GM10847 (cell line): ENCODE data around the gene SLC9A8.

ENCODE experiments used
- POLR2A ChIP-seq: IDR thresholded peaks from 2 replicates; pipeline ENCODE4 v1.6.1; 2011; ENCODE audit not compliant: insufficient read length; ENCODE audit errors: extremely low read depth

The SLC9A8 gene

GRCh38 chr20:49906615-49907154 lies 94.1 kb downstream of the SLC9A8 start:
- no peak for TF ChIP-seq POLR2A

DNA sequence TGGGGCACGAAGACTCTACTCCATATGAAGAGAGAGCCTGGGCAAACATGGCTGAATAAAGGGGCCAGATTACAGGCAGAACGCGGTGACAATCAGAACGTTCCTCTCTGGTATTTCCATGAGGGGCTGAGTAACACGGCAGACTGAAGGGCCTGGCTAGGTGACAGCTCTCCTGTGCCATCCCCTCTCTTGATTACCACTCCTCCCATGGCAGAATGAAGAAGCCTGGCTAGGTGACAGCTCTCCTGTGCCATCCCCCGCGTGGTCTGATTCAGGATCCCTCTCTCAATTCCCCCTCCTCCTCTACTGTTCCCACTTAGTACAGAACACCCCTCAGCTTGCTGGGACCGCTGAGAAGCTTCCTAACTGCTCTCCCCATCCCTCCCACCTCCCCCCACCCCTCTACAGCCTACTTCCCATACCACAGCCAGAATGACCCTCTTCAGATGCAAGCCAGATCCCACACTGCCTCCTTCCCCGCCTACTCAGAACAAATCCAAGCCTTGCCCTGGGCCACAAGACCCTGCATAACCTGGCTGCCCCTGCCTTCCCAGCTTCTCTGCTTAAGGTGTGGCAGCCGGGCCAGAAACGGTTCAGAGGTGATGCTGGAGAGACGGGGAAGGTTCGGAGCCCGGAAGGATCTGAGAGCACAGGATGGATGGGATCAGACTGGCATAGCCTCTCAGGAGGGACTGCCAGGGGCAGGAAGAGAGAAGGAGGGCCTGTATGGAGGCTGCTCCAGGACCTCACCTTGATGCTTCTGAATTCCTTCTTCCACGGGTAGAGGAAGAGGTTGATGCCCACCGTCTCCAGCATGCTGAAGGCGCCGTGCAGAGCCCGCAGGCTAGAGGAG lies 95.0 kb downstream of the SLC9A8 start:
- no peak for TF ChIP-seq POLR2A

- no peak for TF ChIP-seq POLR2A
These were observed 95.6 kb downstream of the SLC9A8 start for GRCh38 chr20:49908258-49908565.

DNA sequence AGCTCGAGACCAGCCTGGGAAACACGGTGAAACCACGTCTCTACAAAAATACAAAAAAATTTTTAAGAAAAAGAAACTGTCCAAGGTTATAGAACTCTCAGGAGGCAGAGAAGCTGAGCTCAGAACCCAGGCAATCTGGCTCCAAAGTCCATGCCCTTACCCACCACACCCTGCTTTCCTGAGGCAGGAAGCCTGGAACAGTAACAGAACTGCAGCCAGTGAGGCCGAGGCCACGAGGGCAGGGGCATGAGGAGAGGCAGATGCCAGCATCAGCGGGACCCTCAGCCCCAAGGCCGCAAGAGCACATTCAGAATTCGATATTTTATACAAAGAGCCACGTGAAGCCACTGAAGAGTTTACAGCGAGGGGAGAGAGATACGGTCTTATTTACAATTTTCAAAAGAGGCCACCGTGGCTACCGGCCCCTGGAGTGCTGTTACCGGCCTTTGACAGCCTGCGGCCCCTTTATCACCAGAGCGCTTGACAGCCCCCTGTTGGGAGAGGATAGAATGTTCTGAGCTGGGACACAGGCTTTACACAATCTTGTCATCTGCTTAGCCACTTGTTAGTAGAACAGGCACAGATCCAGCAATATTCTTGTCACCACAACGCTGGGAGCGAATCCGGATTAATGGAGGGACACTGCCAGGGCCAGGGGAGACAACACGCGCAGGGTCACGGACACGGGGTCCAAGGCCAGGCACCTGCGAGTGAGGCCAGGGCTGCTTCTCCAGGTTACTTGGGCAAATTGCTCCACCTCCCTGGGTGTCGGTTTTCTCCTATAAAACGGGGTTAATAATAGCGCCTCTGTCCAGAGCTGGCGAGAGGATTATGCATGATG lies 97.1 kb downstream of the SLC9A8 start:
- no peak for TF ChIP-seq POLR2A

- no peak for TF ChIP-seq POLR2A
These were observed 97.7 kb downstream of the SLC9A8 start for GRCh38 chr20:49910340-49910706.

- no peak for TF ChIP-seq POLR2A
These were observed 100.9 kb downstream of the SLC9A8 start for GRCh38 chr20:49913399-49914047.

DNA sequence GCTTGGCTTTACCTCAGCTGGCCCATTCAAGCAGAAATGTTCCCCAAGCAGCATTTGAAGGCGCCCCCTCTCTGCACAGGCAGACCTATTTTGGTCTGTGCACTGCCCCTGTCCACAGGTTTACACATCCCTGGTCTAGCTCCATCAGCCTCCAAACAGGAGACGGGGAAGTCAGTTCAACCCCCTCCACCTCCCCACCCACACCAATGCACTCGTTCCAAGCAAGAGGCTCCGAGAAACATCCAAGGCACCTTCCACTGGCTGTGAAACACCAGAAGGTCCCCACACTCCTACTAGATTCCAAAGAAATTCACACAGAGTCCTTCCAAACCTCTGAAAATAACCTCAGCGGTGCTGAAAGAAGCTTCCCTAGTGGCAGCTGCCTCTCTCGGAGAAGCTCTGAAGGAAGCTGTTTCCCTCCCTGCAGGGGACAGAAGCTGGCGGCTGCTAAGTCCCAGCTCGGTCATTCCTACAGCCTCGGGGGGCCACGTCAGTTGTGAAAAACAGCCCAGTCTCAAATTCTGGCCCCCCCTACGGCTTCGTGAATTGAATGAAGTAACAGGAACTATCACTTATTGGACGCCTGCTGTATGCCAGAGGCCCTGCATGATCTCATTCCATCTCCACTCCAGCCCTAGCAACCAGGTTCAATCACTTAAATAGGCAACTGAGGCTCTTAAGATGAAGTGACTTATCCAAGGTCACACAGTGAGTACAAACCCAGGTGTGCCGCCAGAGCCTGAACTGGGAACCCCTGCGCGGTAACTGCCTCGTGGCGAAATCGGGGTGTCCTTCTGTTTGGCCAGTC lies 101.9 kb downstream of the SLC9A8 start:
- TF ChIP-seq POLR2A = no peak

DNA sequence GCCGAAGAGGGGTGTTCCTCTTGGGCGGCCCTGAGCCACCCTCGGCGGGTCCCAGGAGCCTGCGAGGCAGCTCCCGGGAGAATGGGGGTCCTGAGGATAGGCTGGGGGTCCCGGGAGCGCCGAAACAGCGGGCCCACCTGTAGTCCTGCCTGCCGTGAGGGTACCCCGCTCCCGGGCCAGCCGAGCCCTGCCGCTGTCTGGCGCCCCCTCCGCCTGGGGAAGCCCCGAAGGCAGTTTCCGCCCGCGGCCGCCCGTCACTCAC lies 102.4 kb downstream of the SLC9A8 start:
- TF ChIP-seq POLR2A = no peak

- TF ChIP-seq POLR2A = peak; percentile 67
These were observed 102.9 kb downstream of the SLC9A8 start, which contains the start of gene SPATA2 for GRCh38 chr20:49915380-49916145. Gene SPATA2 (minus strand): TSS chr20:49915529. CDS start chr20:49908490, 7,039 bp downstream.

GRCh38 chr20:49916146-49917002 lies 103.7 kb downstream of the SLC9A8 start:
- TF ChIP-seq POLR2A = no peak

DNA sequence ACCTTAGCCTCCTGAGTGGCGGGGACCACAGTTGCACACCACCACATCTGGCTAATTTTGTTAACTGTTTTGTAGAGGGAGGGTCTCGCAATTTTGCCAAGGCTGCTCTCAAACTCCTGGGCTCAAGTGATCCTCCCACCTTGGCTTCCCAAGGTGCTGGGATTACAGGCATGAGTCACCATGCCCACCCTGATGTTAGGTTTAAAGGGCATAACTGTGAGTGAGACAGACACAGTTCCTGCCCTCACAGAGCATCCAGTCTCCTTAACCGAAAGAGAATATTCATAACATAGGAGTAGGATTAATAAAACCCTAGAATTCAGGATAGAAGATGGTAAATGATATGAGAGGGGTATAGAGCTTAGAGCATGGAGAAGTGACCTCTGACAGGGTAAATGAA lies 105.8 kb downstream of the SLC9A8 start:
- TF ChIP-seq POLR2A = no peak

DNA sequence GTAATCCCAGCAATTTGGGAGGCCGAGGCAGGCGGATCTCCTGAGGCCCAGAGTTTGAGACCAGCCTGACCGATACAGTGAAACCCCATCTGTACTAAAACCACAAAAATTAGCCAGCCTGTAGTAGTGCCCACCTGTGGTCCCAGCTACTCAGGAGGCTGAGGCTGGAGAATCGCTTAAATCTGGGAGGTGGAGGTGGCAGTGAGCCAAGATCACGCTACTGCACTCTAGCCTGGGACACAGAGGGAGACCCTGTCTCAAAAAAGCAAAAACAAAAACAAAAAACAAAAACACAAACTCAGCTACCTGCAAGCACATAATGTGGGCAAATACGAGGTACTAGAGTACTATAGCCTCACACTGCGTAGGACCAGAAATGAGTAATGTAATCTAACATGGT lies 106.4 kb downstream of the SLC9A8 start:
- TF ChIP-seq POLR2A = no peak

- no peak for TF ChIP-seq POLR2A
These were observed 106.8 kb downstream of the SLC9A8 start for GRCh38 chr20:49919461-49919860.
